HG02588 (cell line): ENCODE results near the gene UFSP1.

Experiments
- ATAC-seq: cut with Tn5 transposase; IDR thresholded peaks from one replicate; pipeline ENCODE4 v1.9.1; 2021; ENCODE audit warnings: mild to moderate bottlenecking, moderate library complexity; ENCODE audit not compliant: unreplicated experiment

UFSP1 gene

GRCh38 chr7:100895956-100896731 is 6.6 kb upstream of the UFSP1 start:
- no peak for ATAC-seq

- no peak for ATAC-seq
These were observed 6.1 kb upstream of the UFSP1 start, which contains the start of gene ACHE for GRCh38 chr7:100895701-100895955. TSS of gene ACHE (minus strand) at chr7:100895888. CDS start at chr7:100894232, 1,656 bp downstream.

- no peak for ATAC-seq
These were observed 5.6 kb upstream of the UFSP1 start for GRCh38 chr7:100894860-100895700.

- no peak for ATAC-seq
These were observed 4.6 kb upstream of the UFSP1 start for GRCh38 chr7:100893910-100894721.

GRCh38 chr7:100893318-100893895 is 3.9 kb upstream of the UFSP1 start:
- ATAC-seq, result no peak

- ATAC-seq, result no peak
These were observed 3.1 kb upstream of the UFSP1 start for GRCh38 chr7:100892364-100893317.

- no peak for ATAC-seq
These were observed 2.2 kb upstream of the UFSP1 start for GRCh38 chr7:100891568-100892247.

GRCh38 chr7:100890653-100891567 is 1.4 kb upstream of the UFSP1 start:
- no peak for ATAC-seq

GRCh38 chr7:100888291-100888987 is 1.1 kb downstream of the UFSP1 start:
- no peak for ATAC-seq

- no peak for ATAC-seq
These were observed 1.8 kb downstream of the UFSP1 start for GRCh38 chr7:100887516-100888290.

- no peak for ATAC-seq
These were observed 2.5 kb downstream of the UFSP1 start for GRCh38 chr7:100886936-100887515.

GRCh38 chr7:100886142-100886935 is 3.2 kb downstream of the UFSP1 start:
- ATAC-seq, result no peak

GRCh38 chr7:100885440-100886141 is 3.9 kb downstream of the UFSP1 start:
- ATAC-seq, result no peak

GRCh38 chr7:100884736-100885439 is 4.6 kb downstream of the UFSP1 start:
- no peak for ATAC-seq
